DOHH2 (cell line): ENCODE data around the gene MOGAT1.

Experiments used
- H3F3A ChIP-seq: fragments of 200-600 bp; sonication (generic), shearing (Covaris generic); 2 replicates; pipeline ENCODE4 v1.6.0; 2016; ENCODE audit warnings: antibody characterized with exemption, mild to moderate bottlenecking; ENCODE audit not compliant: control insufficient read depth, insufficient read depth
- H3K27ac ChIP-seq: fragments of 200-600 bp; sonication (generic); 2 replicates; pipeline ENCODE4 v1.5.1; 2014; ENCODE audit warnings: low read depth, mild to moderate bottlenecking, low read length, moderate library complexity
- H3K27me3 ChIP-seq: fragments of 200-600 bp; sonication (generic); 2 replicates; pipeline ENCODE4 v1.6.1; 2014; ENCODE audit warnings: mild to moderate bottlenecking, low read length, mixed read lengths; ENCODE audit not compliant: control insufficient read depth
- H3K36me3 ChIP-seq: fragments of 200-600 bp; sonication (generic); 2 replicates; pipeline ENCODE4 v1.6.1; 2014; ENCODE audit warnings: mild to moderate bottlenecking, low read length, moderate library complexity, mixed read lengths; ENCODE audit not compliant: control insufficient read depth
- H3K4me1 ChIP-seq: fragments of 200-600 bp; sonication (generic); 2 replicates; pipeline ENCODE4 v1.6.1; 2014; ENCODE audit warnings: mild to moderate bottlenecking, low read length, mixed read lengths; ENCODE audit not compliant: control insufficient read depth
- H3K4me2 ChIP-seq: fragments of 200-600 bp; sonication (generic); 2 replicates; pipeline ENCODE4 v1.6.0; 2014; ENCODE audit warnings: mild to moderate bottlenecking, low read length, moderate library complexity
- H3K4me3 ChIP-seq: fragments of 200-600 bp; sonication (generic); 2 replicates; pipeline ENCODE4 v1.5.1; 2014; ENCODE audit warnings: mild to moderate bottlenecking, low read length, mixed read lengths
- H3K79me2 ChIP-seq: fragments of 200-600 bp; sonication (generic); 2 replicates; pipeline ENCODE4 v1.6.1; 2014; ENCODE audit warnings: mild to moderate bottlenecking, low read length, mixed read lengths; ENCODE audit not compliant: control insufficient read depth
- H3K9me2 ChIP-seq: fragments of 200-600 bp; sonication (generic); replicated peaks from 2 replicates; pipeline ENCODE4 v1.6.1; 2014; ENCODE audit warnings: mild to moderate bottlenecking, low read length, mixed read lengths; ENCODE audit not compliant: control insufficient read depth
- H3K9me3 ChIP-seq: fragments of 200-600 bp; sonication (generic); 2 replicates; pipeline ENCODE4 v1.6.1; 2014; ENCODE audit warnings: antibody characterized with exemption, low read length, mixed read lengths; ENCODE audit not compliant: control insufficient read depth, insufficient read depth
- H4K20me1 ChIP-seq: fragments of 200-600 bp; sonication (generic); 2 replicates; pipeline ENCODE4 v1.6.0; 2014; ENCODE audit warnings: low read depth, mild to moderate bottlenecking, antibody characterized with exemption, low read length, moderate library complexity; ENCODE audit not compliant: control insufficient read depth, insufficient read depth
- CTCF ChIP-seq: fragments of 200-600 bp; sonication (generic); IDR thresholded peaks from one replicate; pipeline ENCODE4 v1.5.1; 2014; ENCODE audit warnings: antibody characterized with exemption, mild to moderate bottlenecking, low read depth, low read length; ENCODE audit not compliant: poor library complexity, severe bottlenecking
- EZH2phosphoT487 ChIP-seq: fragments of 200-600 bp; sonication (generic); IDR thresholded peaks from 2 replicates; pipeline ENCODE4 v1.6.1; 2017; ENCODE audit warnings: borderline replicate concordance, mild to moderate bottlenecking, antibody characterized with exemption, low read length, moderate library complexity, mixed read lengths

MOGAT1 gene

GRCh38 chr2:222756362-222756831 is 84.9 kb downstream of the MOGAT1 start:
- H3K4me2 ChIP-seq = no peak overlapping the region
- no peaks in the 10 kb centered on the region for H4K20me1 ChIP-seq
- TF ChIP-seq EZH2phosphoT487 (no peak), CTCF (no peak)
- H3K36me3 ChIP-seq = no peaks in the 10 kb centered on the region
- no peaks in the 10 kb centered on the region for H3K79me2 ChIP-seq
- H3K4me1 ChIP-seq = peaks cover 11% of the 10 kb centered on the region
- no peak overlapping the region for H3K27ac ChIP-seq
- no peaks in the 10 kb centered on the region for H3K9me2 ChIP-seq
- no peaks in the 10 kb centered on the region for H3F3A ChIP-seq
- H3K4me3 ChIP-seq = no peak overlapping the region
- peaks cover 2% of the 10 kb centered on the region; the same call in 1 of the 2 replicates for H3K9me3 ChIP-seq
- no peaks in the 10 kb centered on the region for H3K27me3 ChIP-seq

GRCh38 chr2:222756951-222757650 is 85.6 kb downstream of the MOGAT1 start:
- peaks cover 8% of the 10 kb centered on the region for H3K4me1 ChIP-seq
- no peak overlapping the region for H3K4me2 ChIP-seq
- H3K9me2 ChIP-seq = no peaks in the 10 kb centered on the region
- no peak overlapping the region for H3K27ac ChIP-seq
- no peaks in the 10 kb centered on the region for H3K27me3 ChIP-seq
- H3K36me3 ChIP-seq = no peaks in the 10 kb centered on the region
- no peak for TF ChIP-seq EZH2phosphoT487
- no peak for TF ChIP-seq CTCF
- no peaks in the 10 kb centered on the region for H4K20me1 ChIP-seq
- no peaks in the 10 kb centered on the region for H3K79me2 ChIP-seq
- no peaks in the 10 kb centered on the region for H3F3A ChIP-seq
- no peak overlapping the region for H3K4me3 ChIP-seq
- no peaks in the 10 kb centered on the region for H3K9me3 ChIP-seq
